Forelimb muscle (tissue), 1 donor: ENCODE results near the gene C16orf90. TPM values are rescaled to one million over a fixed set of nuclear protein-coding genes. Genes with fewer than 3 reads are reported as not detected.
"Not testable (repeated sequence)": the region's sequence is repeated elsewhere in the genome, so short reads cannot be mapped to it uniquely, and the experiment has no call there.

Experiments used
- DNase-seq: peaks from one replicate; pipeline ENCODE4 v3.0.0-alpha.2; 2013; ENCODE audit warnings: low read depth
- polyA plus RNA-seq: library from polyadenylated mRNA; unstranded; fragments of 120-200 nt; gene quantifications from one replicate; pipeline ENCODE4 v1.2.1, GENCODE V29; 2013; ENCODE audit not compliant: insufficient read length

Gene C16orf90
- polyA plus RNA-seq, 1 donor: not detected

DNA sequence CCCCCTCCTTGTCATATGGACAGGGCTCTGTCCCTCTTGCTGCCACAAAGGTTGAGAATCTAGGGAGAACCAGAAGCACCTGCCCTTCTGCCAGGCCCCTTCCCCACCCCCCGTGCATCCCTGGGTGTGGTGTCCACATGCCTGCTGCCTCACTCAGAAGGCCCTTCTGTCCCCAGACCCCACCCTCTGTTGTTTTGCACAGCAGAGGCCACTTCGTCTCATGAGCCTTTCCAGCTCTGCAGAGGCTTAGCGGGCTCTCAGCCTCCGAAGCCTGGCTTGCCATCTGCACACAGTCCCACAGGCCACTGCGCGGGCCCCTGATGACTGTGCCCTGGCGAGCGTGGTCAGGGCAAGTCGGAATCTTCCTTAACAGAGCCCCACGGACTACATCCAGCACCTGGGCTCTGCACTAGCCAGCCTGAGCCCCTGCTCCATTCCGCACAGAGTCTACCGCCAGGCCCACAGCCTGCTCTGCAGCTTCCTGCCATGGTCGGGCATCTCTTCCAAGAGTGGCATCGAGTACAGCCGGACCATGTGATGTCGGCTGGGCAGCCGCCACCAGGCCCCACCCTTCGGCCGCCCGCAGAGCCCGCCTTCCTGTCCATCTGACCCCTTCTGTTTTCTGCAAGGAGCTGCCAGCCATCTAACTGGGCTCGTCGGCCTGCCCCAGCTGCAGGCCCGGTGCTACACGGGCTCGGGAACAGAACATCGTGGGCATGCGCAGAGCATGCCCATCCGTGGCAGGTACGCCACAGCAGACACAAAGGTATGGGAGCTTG, 10.8 kb downstream of the C16orf90 start:
- DNase-seq: no peak

DNA sequence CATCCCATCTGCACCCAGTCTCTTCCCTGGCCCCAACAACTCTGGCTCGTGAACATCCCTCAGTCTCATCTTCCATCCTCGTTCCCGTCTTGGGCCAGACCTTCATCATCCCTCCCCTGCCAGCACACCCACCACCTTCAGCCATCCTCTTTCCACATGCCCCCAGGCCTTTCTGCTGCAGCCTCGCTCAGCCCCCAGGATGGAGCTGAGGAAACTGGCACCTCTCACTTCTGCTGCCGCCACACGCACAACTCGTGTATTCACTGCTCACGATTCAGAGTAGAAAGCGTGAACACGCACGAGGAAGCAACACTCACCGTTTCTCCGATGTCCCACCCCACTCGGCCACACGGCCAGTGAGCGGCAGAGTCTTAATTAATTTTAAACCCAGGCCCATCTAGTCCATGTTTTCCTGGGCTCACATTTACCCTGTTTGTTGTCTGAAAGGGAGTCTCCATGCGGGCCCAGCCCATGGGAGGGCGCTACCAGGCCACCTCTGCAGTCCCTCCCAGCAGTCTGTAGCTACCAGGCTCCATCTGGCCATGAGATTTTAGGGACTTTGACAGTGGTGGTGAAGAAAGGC, 12.5 kb downstream of the C16orf90 start:
- no peak for DNase-seq

DNA sequence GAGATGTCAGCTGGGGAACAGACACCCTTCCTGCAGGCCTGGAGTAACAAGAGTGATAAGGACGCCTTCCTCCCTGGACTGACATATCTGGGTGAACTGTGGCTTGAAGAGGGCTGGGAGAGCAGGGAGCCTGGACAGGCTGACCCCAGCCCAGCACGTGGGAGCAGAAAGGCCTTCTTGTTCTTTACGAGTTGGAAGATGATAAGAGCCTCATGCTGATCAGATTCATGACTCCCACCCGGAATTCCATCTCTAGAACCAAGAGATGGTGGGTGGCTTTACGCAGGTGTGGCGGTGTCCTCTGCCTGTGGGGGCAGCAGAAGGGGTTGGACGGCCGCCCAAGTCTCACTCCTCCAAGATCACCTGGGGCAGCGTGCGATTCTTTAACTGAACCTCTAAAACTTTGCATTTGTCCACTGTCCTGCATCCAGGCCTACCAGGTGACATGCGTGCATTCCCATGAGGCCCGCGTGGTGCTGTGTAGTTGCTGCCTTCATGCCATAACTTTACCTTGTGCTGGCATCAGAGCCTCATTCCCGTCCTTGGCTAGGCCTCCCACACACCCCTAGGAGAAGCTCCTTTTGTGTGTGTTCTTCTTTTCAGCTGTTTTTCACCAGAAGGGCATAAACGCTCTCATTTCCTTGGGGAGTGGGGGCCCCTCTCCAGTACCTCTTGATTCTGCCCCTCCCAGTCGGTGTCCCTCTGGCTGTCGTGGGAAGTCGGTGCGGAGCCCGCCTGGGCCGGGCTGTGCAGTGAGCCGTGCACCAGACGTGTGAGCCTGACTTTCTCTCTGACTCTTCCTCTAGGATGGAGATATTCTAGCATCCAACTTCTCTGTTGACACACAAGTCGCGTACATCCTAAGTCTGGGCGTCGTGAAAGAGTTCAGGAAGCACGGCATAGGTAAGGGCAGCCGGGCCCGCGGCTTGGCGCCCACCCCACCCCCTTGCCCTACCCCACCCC, 13.3 kb downstream of the C16orf90 start:
- no peak for DNase-seq

DNA sequence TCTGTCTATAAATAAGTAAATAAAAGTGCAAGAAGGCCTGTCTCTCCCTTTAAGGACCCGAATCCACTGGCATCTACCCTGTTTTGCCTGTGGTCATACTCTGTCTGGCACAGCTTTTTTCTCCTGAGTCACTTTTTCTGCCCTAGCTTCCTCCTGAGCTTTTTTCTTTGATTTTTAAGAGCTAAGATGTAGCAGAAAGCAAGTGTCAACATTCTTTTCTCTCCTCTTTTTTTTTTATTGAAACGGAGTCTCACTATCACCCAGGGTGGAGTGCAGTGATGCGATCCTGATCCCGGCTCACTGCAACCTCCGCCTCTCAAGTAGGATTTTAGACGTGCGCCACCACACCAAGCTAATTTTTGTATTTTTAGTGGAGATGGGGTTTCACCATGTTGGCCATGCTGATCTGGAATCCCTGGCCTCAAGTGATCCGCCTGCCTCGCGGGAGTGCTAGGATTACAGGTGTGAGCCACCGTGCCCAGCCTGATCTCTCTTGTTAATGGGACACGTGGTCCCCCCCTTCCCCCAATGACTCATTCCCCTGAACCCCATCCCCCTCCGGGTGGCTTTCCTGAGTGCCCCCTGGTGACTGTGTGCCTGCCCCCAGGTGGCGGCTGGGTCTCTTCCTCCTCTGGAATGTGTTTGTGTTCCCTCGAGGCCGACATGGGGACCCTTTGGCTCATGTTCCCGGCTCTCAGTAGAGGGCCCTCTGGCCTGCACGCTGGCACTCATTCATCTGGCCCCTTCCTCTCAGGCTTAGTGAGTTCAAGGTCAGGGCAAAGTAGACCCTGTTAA, 14.2 kb downstream of the C16orf90 start:
- DNase-seq: no peak

DNA sequence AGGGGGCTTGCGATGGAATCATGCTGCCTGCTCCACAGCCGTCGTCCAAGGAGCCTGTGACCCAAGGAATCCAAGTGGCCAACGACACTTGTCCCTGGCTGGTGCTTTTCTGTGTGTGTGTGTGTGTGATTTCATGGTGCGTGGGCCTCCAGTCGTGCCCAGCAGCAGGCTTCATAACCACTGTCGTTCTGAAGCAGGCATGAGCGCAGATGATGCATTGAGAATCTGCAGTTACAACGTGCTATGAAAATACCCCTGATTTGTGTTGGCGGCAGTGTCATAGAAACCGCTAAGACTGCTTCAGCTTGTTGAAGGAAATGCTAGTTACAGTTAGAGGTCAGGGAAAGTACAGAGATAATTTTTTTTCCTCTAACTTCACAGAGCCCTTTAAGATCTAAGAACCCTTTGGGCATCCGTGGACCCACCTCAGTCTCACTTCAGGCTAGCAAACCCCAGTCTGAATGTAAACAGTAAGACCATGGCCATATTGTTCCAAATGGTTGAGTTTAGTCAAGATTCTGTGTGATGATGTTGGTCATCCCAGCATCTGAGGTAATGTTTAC, 15.6 kb downstream of the C16orf90 start:
- DNase-seq: no peak

DNA sequence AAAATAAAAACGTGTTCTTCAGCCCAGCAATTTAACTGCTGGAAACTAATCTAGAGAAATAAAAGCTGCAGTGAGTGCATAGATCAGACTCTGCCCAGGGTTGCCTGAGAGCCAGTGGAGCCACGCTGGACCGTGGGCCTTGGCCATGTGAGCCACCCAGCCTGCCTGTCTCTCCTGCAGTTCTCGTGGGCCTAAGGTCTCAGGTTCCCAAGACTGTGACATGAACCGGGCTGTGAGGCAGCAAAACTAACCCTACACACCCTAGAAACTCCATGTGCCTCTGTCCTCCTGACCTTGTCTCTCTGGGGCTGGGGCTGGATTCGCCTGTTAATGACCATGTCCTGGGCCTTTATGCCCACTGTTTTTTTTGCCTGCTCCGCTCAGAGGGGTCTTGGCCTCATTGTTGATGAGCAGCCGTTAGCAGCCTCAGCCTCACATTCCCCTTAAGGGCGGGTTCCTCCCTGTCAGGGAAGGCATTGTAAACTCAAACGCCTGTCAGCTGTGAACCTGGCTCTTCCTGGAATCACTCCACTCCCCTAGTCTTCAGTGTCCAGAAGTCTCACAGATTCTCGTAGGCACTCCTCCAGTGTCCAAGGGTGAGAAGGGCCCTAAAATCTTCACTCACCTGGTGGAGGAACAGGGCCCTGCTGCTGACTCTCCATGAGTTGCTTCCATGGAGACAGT, 16.9 kb downstream of the C16orf90 start:
- DNase-seq: no peak

DNA sequence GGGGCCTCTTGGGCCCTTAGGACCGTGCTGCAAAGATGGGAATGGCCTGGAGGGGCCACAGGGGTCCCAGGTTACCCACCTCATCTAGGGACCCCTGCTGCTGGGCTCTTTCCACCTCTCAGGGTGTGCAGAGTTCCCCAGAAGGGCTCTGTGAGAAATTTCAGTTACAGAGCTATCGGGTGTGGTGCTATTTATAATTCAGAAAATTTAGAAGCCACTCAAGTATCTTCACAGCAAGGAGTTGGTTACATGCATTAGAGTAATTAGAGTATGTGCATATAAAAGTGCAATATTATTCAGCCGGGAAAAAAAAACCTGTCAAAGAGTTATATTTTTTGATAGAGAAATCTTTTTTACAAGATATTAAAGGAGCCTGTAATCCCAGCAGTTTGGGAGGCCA, 18.9 kb downstream of the C16orf90 start:
- no peak for DNase-seq

DNA sequence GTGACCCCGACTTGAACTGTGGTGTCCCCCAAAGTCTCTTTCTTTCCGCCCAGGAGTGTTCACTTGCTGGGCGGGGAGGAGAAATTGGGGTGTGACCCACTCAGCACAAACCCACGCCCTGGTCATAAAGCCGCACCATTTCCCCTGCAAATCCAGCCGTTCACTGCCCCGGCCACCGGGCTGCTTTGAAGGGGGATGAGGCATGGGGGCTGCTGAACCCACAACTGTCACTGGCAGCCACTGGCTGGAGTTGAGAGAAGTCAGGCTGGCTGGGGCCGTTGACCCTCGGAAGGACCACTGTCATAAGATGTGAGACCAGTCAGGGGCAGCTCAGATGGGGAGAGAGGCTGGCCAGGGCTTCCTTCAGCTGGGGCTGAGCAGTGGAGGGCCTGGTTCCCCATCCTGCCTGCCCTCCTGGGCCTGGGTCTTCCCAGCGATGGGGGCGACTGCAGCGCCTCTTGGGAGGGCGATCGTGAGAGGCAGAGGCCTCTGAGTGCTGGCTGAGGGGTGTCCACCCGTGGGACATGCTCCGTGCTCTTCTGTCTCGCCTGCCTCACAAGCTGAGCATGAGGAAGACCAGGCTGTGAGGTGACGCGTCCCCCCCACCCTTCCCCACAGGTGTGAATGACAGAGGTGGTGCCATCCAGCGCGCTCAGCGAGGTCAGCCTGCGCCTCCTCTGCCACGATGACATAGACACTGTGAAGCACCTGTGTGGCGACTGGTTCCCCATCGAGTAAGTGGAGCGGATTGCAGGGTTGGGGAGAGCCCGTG, 19.5 kb downstream of the C16orf90 start:
- no peak for DNase-seq

DNA sequence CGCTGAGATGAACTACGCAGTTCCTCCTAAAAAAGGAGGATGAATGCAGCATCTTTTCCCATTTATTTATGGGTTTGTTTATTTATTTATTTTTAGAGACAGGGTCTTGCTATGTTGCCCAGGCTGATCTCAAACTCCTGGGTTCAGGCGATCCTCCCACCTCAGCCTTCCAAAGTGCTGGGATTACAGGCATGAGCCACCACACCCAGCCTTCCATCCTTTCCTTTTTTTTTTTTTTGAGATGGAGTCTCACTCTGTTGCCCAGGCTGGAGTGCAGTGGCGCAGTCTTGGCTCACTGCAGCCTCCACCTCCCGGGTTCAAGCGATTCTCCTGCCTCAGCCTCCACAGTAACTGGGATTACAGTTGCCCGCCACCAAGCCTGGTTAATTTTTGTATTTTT, 20.4 kb downstream of the C16orf90 start:
- DNase-seq: not testable (repeated sequence)

DNA sequence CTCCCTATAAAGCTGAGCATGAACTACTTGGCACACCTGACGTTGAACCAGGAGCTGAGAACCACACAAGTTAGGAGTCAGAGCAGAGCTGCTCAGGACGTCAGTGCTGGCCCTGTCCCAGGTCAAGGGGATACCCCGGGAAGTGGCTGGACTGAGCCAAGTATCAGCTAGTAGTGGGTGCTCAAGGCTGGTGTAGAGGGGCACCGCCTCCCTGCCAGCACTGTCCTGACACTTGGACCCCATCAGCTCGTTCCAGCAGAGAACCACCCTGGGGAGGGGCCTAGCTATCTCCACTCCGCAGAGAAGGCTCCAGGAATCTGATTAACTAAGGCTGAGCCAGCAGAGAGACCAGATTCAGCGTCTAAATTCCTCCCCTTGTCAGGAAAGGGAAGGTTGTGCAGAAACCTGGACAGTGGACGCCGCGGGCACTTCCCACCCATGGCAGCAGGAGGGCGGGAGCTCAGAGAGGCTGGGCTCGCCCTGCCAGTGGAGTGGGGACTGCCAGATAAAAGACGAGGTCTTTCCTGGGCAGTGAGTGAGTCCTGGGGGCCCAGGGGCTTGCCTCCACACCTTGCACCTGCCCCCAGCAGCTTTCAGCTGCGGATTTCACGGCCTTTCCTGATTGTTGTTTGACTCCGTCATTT, 21.0 kb downstream of the C16orf90 start:
- DNase-seq: no peak

DNA sequence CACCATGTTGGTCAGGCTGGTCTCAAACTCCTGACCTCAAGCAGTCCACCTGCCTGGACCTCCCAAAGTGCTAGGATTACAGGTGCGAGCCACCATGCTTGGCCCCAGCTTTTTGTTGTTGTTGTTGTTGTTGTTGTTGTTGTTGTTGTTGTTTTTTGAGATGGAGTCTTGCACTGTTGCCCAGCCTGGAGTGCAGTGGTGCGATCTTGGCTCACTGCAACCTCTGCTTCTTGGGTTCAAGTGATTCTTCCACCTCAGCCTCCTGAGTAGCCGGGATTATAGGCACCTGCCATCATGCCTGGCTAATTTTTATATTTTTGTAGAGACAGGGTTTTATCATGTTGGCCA, 21.7 kb downstream of the C16orf90 start:
- DNase-seq: not testable (repeated sequence)

DNA sequence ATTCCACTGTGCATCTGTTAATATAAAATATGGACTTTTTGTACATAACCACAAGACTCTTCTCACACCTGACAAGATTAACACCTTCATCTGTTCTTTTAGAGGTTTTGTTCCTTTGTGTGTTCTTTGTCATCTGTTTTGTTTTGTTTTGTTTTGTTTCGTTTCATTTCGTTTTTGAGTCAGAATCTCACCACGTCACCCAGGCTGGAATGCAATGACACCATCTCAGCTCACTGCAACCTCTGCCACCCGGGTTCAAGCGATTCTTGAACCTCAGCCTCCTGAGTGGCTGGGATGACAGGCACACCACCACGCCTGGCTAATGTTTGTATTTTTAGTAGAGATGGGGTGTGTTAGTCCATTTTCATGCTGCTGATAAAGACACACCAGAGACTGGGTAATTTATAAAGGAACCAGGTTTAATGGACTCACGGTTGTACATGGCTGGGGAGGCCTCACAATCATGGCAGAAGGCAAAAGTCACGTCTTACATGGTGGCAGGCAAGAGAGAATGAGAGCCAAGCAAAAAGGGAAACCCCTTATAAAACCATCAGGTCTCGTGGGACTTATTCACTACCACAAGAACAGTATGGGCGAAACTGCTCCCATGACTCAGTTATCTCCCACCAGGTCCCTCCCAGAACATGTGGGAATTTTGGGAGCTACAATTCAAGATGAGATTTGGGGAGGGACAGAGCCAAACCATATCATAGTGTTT, 22.3 kb downstream of the C16orf90 start:
- no peak for DNase-seq

DNA sequence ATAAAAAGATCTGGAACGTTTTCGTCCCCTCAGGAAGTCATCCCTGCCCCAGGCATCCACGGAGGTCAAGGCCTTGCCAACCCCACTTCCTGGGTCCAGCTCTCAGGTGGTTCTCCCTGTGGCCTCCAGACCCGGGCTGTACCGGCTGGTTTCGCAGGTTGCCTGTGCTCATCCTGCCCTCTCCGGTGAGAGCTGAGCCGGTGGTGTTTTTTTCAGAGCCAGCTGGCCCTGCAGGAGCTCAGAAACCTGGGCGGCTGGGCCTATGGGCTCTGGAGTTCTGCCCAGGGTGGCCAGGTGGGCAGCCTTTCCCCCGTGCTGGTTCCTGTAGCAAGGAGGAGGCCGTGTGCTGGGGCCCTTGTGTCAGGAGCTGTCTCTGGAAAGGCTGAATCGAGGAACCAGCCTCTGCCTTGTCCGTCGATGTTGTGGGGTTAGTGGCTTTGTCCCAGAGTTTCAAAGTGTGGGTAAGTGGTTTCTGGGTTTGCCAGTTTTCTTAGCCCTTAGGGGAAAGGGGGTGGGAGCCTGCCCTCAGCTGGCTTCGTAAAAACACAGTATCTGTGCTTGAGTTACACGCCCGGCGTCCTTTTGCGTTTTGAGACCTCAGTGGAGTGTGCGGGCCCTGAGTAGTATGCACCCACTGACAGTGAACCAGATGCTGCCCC, 23.6 kb downstream of the C16orf90 start:
- DNase-seq: no peak

DNA sequence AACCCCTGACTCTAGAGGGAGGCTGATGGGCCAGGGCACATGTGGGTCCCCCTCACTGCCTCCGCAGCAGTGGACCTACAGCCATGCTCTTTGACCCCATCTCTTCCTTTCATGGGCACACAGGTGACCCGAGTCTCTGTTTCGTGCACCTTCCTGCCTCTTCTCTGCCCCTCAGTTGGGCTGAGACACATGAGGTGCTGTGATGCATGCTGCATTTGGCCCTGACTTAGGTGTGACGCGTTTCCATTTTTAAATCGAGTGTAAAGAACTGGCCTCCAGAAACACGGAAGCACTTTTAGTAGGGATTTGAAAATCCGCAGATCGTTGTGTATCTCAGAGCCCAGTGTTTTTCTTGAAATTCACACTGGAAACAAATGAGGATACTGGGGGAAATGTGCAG, 24.6 kb downstream of the C16orf90 start:
- DNase-seq: no peak

DNA sequence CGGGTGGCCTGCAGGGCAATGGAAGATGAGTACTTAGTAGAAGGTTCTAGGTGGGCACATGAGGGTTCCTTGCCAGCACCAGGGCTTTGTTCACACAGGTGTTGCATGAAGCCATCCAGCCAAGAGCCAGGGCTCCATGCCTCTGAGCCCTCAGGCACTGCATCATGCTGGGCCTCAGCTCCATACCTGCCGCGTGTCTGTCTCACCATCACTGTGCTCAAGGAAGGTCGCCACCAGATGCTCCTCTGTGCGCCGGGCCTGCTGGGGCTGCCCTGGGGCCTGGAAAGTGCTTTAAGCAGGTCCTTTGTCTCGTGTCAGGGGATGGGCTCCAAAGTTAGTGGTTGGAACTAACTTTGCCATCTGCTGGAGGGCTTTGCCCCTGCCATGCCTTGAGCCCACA, 25.6 kb downstream of the C16orf90 start:
- DNase-seq: no peak

DNA sequence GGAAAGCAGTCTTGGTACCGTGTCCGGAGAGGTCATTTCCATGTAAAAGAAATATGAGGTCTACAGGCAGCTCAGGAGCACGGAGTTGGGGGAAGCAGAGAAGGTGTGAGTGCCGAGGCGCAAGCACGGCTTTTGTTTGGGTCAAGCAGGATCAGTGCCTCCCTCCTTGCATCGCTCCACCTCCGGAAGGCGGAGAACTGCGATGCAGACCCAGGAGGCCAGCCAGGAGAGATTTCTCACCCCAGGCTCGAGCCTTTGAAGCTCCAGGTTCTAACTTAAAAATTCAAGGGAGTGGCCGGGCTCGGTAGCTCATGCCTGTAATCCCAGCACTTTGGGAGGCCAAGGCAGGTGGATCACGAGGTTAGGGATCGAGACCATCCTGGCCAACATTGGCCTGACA, 26.8 kb downstream of the C16orf90 start:
- no peak for DNase-seq

DNA sequence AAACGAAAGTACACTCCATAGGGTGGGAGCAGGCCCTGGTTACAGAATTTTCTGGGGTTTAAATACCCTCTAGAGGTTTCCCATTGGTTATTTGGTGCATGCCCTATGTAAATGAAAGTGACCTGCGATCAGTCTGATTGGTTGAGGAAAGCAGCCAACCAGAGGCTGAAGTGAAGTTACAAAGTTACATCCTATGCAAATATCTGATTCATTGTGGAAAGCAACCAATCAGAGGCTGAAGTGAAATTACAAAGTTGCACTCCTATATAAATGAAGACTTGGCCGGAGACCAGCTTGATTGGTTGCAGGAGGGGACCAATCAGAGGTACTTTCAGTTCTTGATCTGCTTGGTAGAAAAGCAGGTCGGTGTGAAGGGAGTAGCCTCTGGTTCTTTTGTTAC, 27.4 kb downstream of the C16orf90 start:
- DNase-seq: no peak

DNA sequence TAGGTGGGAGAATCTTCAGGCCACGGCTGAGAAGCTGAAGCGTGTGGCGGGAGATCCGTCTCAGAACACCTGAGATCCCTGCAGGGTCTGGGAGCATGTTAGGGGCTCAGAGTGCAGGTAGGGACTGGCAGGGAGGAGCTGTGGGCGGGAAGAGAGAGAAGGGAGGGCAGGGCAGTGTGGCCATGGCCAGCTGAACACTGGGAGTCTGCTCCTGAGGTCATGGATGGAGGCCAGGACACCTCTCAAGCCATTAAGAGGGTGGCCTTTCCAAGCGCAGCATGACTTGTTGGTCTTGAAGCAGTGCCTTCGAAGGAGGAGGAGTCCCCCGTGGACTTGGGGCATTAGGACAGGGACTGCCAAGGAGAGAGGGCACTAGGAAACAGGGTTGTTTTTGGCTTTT, 28.1 kb downstream of the C16orf90 start:
- DNase-seq: no peak
